ENCODE results near the gene NAT9. TPM values are rescaled to one million over a fixed set of nuclear protein-coding genes. Genes with fewer than 3 reads are reported as not detected.
A peak's percentile ranks its signal among the peaks of the same experiment; 100 is the strongest.

Gene NAT9
- total RNA-seq, 1 experiment from 2014 or later = 61.0 TPM

GRCh38 chr17:74742978-74743545 lies 33.1 kb downstream of the NAT9 start:
- in situ Hi-C loops (cut with HindIII; ENCODE audit: low pct_unique_long_range_greater_than_20kb, low sequenced_read_pairs) = no loop called here

GRCh38 chr17:74742153-74742515 lies 34.0 kb downstream of the NAT9 start:
- in situ Hi-C loops (cut with HindIII; ENCODE audit: low pct_unique_long_range_greater_than_20kb, low sequenced_read_pairs) = no loop called here

More at GRCh38 chr17:74742978-74743545, 33.1 kb downstream of the NAT9 start:
- DNase-seq (ENCODE audit: low read depth, low spot score) = no peak

GRCh38 chr17:74740641-74741387 lies 35.3 kb downstream of the NAT9 start:
- in situ Hi-C loops (cut with HindIII; ENCODE audit: low pct_unique_long_range_greater_than_20kb, low sequenced_read_pairs) = no loop called here
- DNase-seq (ENCODE audit: low read depth, low spot score) = no peak

More at GRCh38 chr17:74742153-74742515, 34.0 kb downstream of the NAT9 start:
- no peak for DNase-seq (ENCODE audit: low read depth, low spot score)

- in situ Hi-C loops (cut with HindIII; ENCODE audit: low pct_unique_long_range_greater_than_20kb, low sequenced_read_pairs) = no loop called here
- no peak for DNase-seq (ENCODE audit: low read depth, low spot score)
Observed at GRCh38 chr17:74740173-74740572, 36.0 kb downstream of the NAT9 start.

GRCh38 chr17:74739227-74739831 lies 36.8 kb downstream of the NAT9 start:
- DNase-seq (ENCODE audit: low read depth, low spot score) = no peak
- in situ Hi-C loops (cut with HindIII; ENCODE audit: low pct_unique_long_range_greater_than_20kb, low sequenced_read_pairs) = no loop called here

GRCh38 chr17:74738051-74738996 lies 37.8 kb downstream of the NAT9 start:
- in situ Hi-C loops (cut with HindIII; ENCODE audit: low pct_unique_long_range_greater_than_20kb, low sequenced_read_pairs) = no loop called here
- DNase-seq (ENCODE audit: low read depth, low spot score) = no peak

- in situ Hi-C loops (cut with HindIII; ENCODE audit: low pct_unique_long_range_greater_than_20kb, low sequenced_read_pairs) = no loop called here
- DNase-seq (ENCODE audit: low read depth, low spot score) = peak; percentile 39
Observed at GRCh38 chr17:74737299-74738050, 38.7 kb downstream of the NAT9 start.

GRCh38 chr17:74736513-74737298 lies 39.4 kb downstream of the NAT9 start, which contains the start of gene RAB37:
Gene RAB37, plus strand, starts transcription at chr17:74737256. Its CDS starts 17 bp downstream, at chr17:74737273.
- in situ Hi-C loops (cut with HindIII; ENCODE audit: low pct_unique_long_range_greater_than_20kb, low sequenced_read_pairs) = no loop called here
- no peak for DNase-seq (ENCODE audit: low read depth, low spot score)

- in situ Hi-C loops (cut with HindIII; ENCODE audit: low pct_unique_long_range_greater_than_20kb, low sequenced_read_pairs) = no loop called here
- no peak for DNase-seq (ENCODE audit: low read depth, low spot score)
Observed at GRCh38 chr17:74734256-74734655, 41.9 kb downstream of the NAT9 start.

- in situ Hi-C loops (cut with HindIII; ENCODE audit: low pct_unique_long_range_greater_than_20kb, low sequenced_read_pairs) = no loop called here
- peak; percentile 32 for DNase-seq (ENCODE audit: low read depth, low spot score)
Observed at GRCh38 chr17:74733365-74734122, 42.6 kb downstream of the NAT9 start.

GRCh38 chr17:74732042-74732867 lies 43.9 kb downstream of the NAT9 start:
- in situ Hi-C loops (cut with HindIII; ENCODE audit: low pct_unique_long_range_greater_than_20kb, low sequenced_read_pairs) = no loop called here

GRCh38 chr17:74731347-74731605 lies 44.9 kb downstream of the NAT9 start:
- in situ Hi-C loops (cut with HindIII; ENCODE audit: low pct_unique_long_range_greater_than_20kb, low sequenced_read_pairs) = no loop called here
- no peak for DNase-seq (ENCODE audit: low read depth, low spot score)

More at GRCh38 chr17:74732042-74732867, 43.9 kb downstream of the NAT9 start:
- DNase-seq (ENCODE audit: low read depth, low spot score) = no peak

- no peak for DNase-seq (ENCODE audit: low read depth, low spot score)
- in situ Hi-C loops (cut with HindIII; ENCODE audit: low pct_unique_long_range_greater_than_20kb, low sequenced_read_pairs) = no loop called here
Observed at GRCh38 chr17:74730491-74731346, 45.4 kb downstream of the NAT9 start.

- in situ Hi-C loops (cut with HindIII; ENCODE audit: low pct_unique_long_range_greater_than_20kb, low sequenced_read_pairs) = no loop called here
- no peak for DNase-seq (ENCODE audit: low read depth, low spot score)
Observed at GRCh38 chr17:74729866-74730265, 46.3 kb downstream of the NAT9 start.

Measured in SK-MEL-5 (cell line).